ENCODE data around the gene FNBP1. TPM values are rescaled to one million over a fixed set of nuclear protein-coding genes. Genes with fewer than 3 reads are reported as not detected.

The FNBP1 gene
- total RNA-seq, 1 donor: 41.9 TPM

- no peak for DNase-seq (ENCODE audit: low read depth)
- H3K4me3 ChIP-seq (ENCODE audit: low read depth, low read length): no peak overlapping the region
- TF ChIP-seq CTCF (IDR thresholded peaks at IDR 0.05; ENCODE audit: insufficient read depth, low read depth, low read length): no peak
Measured at GRCh38 chr9:129875181-129875611, 167.8 kb downstream of the FNBP1 start.

- TF ChIP-seq CTCF (IDR thresholded peaks at IDR 0.05; ENCODE audit: insufficient read depth, low read depth, low read length): no peak
- no peak overlapping the region for H3K4me3 ChIP-seq (ENCODE audit: low read depth, low read length)
- no peak for DNase-seq (ENCODE audit: low read depth)
Measured at GRCh38 chr9:129874261-129875101, 168.5 kb downstream of the FNBP1 start.

- H3K4me3 ChIP-seq (ENCODE audit: low read depth, low read length): no peak overlapping the region
- TF ChIP-seq CTCF (IDR thresholded peaks at IDR 0.05; ENCODE audit: insufficient read depth, low read depth, low read length): no peak
- no peak for DNase-seq (ENCODE audit: low read depth)
Measured at GRCh38 chr9:129873563-129874190, 169.3 kb downstream of the FNBP1 start.

GRCh38 chr9:129871046-129871445, 171.9 kb downstream of the FNBP1 start:
- no peak for DNase-seq (ENCODE audit: low read depth)
- TF ChIP-seq CTCF (IDR thresholded peaks at IDR 0.05; ENCODE audit: insufficient read depth, low read depth, low read length): no peak
- no peak overlapping the region for H3K4me3 ChIP-seq (ENCODE audit: low read depth, low read length)

GRCh38 chr9:129869585-129870501, 173.1 kb downstream of the FNBP1 start:
- no peak overlapping the region for H3K4me3 ChIP-seq (ENCODE audit: low read depth, low read length)
- no peak for TF ChIP-seq CTCF (IDR thresholded peaks at IDR 0.05; ENCODE audit: insufficient read depth, low read depth, low read length)
- no peak for DNase-seq (ENCODE audit: low read depth)

- no peak for DNase-seq (ENCODE audit: low read depth)
- H3K4me3 ChIP-seq (ENCODE audit: low read depth, low read length): no peak overlapping the region
- no peak for TF ChIP-seq CTCF (IDR thresholded peaks at IDR 0.05; ENCODE audit: insufficient read depth, low read depth, low read length)
Measured at GRCh38 chr9:129868872-129869486, 174.0 kb downstream of the FNBP1 start.

Measured in fibroblast of villous mesenchyme (primary cell).